ENCODE results near the gene BRF1. TPM values are rescaled to one million over a fixed set of nuclear protein-coding genes. Genes with fewer than 3 reads are reported as not detected.

BRF1 gene
- total RNA-seq, 1 donor from 2014 or later = 64.6 TPM

DNA sequence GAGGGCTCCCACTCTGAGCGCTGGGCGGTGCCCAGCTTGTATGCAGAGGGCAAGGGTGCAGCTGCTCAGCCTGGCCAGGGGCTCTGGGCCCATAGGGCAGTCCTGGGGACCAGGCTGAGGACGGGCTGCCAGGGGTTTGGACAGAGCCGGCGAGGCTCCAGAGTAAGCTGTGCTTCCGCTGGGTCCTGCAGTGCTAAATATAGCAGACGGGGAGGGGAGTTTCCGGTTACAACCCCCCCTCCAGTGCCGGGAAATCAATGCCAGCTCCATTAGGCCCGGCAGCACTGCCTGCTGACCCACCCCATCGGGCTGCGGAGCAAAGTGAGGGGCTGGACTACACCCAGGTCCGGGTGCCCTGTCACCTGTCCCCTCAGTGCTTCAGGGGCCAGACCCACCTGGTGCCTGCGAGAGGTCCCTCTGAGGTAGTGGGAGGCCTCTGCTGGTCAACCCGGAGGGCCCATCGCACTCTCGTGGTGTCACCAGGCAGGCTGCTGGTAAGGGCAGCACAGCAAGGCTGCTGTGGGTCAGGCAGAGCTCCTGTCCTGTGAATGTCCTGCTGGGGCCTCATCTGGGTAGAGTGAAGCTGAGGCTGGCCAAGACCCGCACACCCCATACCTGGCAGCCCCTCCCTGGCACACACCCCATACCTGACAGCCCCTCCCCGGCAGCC, 129.7 kb downstream of the BRF1 start:
- Histone ChIP-seq H3K27ac (no peak overlapping the region), H3K36me3 (no peaks in the 10 kb centered on the region), H3K4me1 (peaks cover 52% of the 10 kb centered on the region), H3K4me3 (no peak overlapping the region), H3K9me3 (no peaks in the 10 kb centered on the region), H3K27me3 (no peaks in the 10 kb centered on the region)
- DNase-seq (ENCODE audit: extremely low spot score in 2 of 2) = no peak
- TF ChIP-seq POLR2A (IDR thresholded peaks at IDR 0.05) = no peak
- no peak for TF ChIP-seq POLR2AphosphoS5 (IDR thresholded peaks at IDR 0.05; ENCODE audit: insufficient read depth in 1 of 2, low read depth in 1 of 2)
- TF ChIP-seq, protein P1, sequence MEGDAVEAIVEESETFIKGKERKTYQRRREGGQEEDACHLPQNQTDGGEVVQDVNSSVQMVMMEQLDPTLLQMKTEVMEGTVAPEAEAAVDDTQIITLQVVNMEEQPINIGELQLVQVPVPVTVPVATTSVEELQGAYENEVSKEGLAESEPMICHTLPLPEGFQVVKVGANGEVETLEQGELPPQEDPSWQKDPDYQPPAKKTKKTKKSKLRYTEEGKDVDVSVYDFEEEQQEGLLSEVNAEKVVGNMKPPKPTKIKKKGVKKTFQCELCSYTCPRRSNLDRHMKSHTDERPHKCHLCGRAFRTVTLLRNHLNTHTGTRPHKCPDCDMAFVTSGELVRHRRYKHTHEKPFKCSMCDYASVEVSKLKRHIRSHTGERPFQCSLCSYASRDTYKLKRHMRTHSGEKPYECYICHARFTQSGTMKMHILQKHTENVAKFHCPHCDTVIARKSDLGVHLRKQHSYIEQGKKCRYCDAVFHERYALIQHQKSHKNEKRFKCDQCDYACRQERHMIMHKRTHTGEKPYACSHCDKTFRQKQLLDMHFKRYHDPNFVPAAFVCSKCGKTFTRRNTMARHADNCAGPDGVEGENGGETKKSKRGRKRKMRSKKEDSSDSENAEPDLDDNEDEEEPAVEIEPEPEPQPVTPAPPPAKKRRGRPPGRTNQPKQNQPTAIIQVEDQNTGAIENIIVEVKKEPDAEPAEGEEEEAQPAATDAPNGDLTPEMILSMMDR (IDR thresholded peaks at IDR 0.05) = no peak
- intact Hi-C loops (cut with DNase I) = no loop called here

GRCh38 chr14:105169776-105170655, 130.8 kb downstream of the BRF1 start:
- H3K27ac ChIP-seq = no peak overlapping the region
- no peak for DNase-seq (ENCODE audit: extremely low spot score in 2 of 2)
- intact Hi-C loops (cut with DNase I) = no loop called here
- H3K36me3 ChIP-seq = no peaks in the 10 kb centered on the region
- peaks cover 50% of the 10 kb centered on the region for H3K4me1 ChIP-seq
- TF ChIP-seq, protein P1 (IDR thresholded peaks at IDR 0.05) = no peak
- TF ChIP-seq POLR2A (IDR thresholded peaks at IDR 0.05) = no peak
- TF ChIP-seq POLR2AphosphoS5 (IDR thresholded peaks at IDR 0.05; ENCODE audit: insufficient read depth in 1 of 2, low read depth in 1 of 2) = no peak
- H3K4me3 ChIP-seq = no peak overlapping the region
- no peaks in the 10 kb centered on the region for H3K27me3 ChIP-seq
- no peaks in the 10 kb centered on the region for H3K9me3 ChIP-seq

GRCh38 chr14:105168979-105169507, 131.8 kb downstream of the BRF1 start:
- peak overlapping the region; percentile 35 to 36 for H3K4me3 ChIP-seq
- intact Hi-C loops (cut with DNase I) = no loop called here
- DNase-seq (ENCODE audit: extremely low spot score in 2 of 2) = no peak
- H3K4me1 ChIP-seq = peaks cover 46% of the 10 kb centered on the region
- TF ChIP-seq POLR2AphosphoS5 (IDR thresholded peaks at IDR 0.05; ENCODE audit: insufficient read depth in 1 of 2, low read depth in 1 of 2) (no peak), POLR2A (IDR thresholded peaks at IDR 0.05) (no peak)
- TF ChIP-seq, protein P1 (IDR thresholded peaks at IDR 0.05) = no peak
- no peaks in the 10 kb centered on the region for H3K36me3 ChIP-seq
- no peak overlapping the region for H3K27ac ChIP-seq
- no peaks in the 10 kb centered on the region for H3K9me3 ChIP-seq
- H3K27me3 ChIP-seq = no peaks in the 10 kb centered on the region

GRCh38 chr14:105168496-105168978, 132.3 kb downstream of the BRF1 start, which contains the start of gene JAG2:
JAG2 (minus strand) TSS chr14:105168776; CDS start chr14:105168420, 356 bp downstream.
- TF ChIP-seq POLR2A (IDR thresholded peaks at IDR 0.05) (no peak), POLR2AphosphoS5 (IDR thresholded peaks at IDR 0.05; ENCODE audit: insufficient read depth in 1 of 2, low read depth in 1 of 2) (no peak)
- TF ChIP-seq, protein P1 (IDR thresholded peaks at IDR 0.05) = no peak
- Histone ChIP-seq H3K9me3 (no peaks in the 10 kb centered on the region), H3K4me3 (peak within 1 kb of the TSS; percentile 44 to 56), H3K27me3 (no peaks in the 10 kb centered on the region), H3K4me1 (peaks cover 42% of the 10 kb centered on the region), H3K36me3 (no peaks in the 10 kb centered on the region), H3K27ac (no peak within 1 kb of the TSS)
- DNase-seq (ENCODE audit: extremely low spot score in 2 of 2) = no peak
- intact Hi-C loops (cut with DNase I) = no loop called here
